ENCODE data around the gene GOLGA6A. TPM values are rescaled to one million over a fixed set of nuclear protein-coding genes. Genes with fewer than 3 reads are reported as not detected.

GOLGA6A gene
- total and polyA plus RNA-seq, 9 of the 15 experiments (the other 6 are each of a cell fraction or from before 2014, with no cell fraction given), result not detected

- TF ChIP-seq TRIM25 (IDR thresholded peaks at IDR 0.05; ENCODE audit: borderline replicate concordance), result no peak
- TF ChIP-seq ZSCAN32 (CRISPR knock-in tag; IDR thresholded peaks at IDR 0.05), result no peak
- TF ChIP-seq ZNF165 (CRISPR knock-in tag; IDR thresholded peaks at IDR 0.05; ENCODE audit: borderline replicate concordance), result no peak
- TF ChIP-seq POU5F1 (IDR thresholded peaks at IDR 0.05; ENCODE audit: borderline replicate concordance, low read depth, low read length, partially characterized antibody), result no peak
- no peak for TF ChIP-seq BHLHE40 (IDR thresholded peaks at IDR 0.05; ENCODE audit: low read length)
- TF ChIP-seq NFYB (IDR thresholded peaks at IDR 0.05; ENCODE audit: extremely low read depth, insufficient read length), result no peak
- no peak for TF ChIP-seq PHB2 (IDR thresholded peaks at IDR 0.05; ENCODE audit: low read depth)
- peak; percentile 95 for TF ChIP-seq STAG1 (CRISPR knock-in tag; IDR thresholded peaks at IDR 0.05; ENCODE audit: borderline replicate concordance)
- TF ChIP-seq ZNF23 (CRISPR knock-in tag; IDR thresholded peaks at IDR 0.05), result no peak
- TF ChIP-seq RB1 (IDR thresholded peaks at IDR 0.05; ENCODE audit: low read depth), result peak; percentile 84
- TF ChIP-seq ZNF354B (CRISPR knock-in tag; IDR thresholded peaks at IDR 0.05), result no peak
- TF ChIP-seq UBTF (IDR thresholded peaks at IDR 0.05; ENCODE audit: borderline replicate concordance in 1 of 2, low read depth in 2 of 2, low read length in 2 of 2), result no peak
- TF ChIP-seq SAFB2 (IDR thresholded peaks at IDR 0.05; ENCODE audit: borderline replicate concordance, low read depth, low read length, severe bottlenecking), result no peak
- TF ChIP-seq SREBF2 (CRISPR knock-in tag; IDR thresholded peaks at IDR 0.05), result no peak
- no peak for TF ChIP-seq IRF9 (tag; IDR thresholded peaks at IDR 0.05)
- TF ChIP-seq ZNF431 (CRISPR knock-in tag; IDR thresholded peaks at IDR 0.05), result no peak
- peak; percentile 64 for TF ChIP-seq KLF16 (IDR thresholded peaks at IDR 0.05)
- no peak for TF ChIP-seq KDM1A (IDR thresholded peaks at IDR 0.05)
- peak; percentile 43; the same call in 1 of the 2 replicates for TF ChIP-seq ARID2 (IDR thresholded peaks at IDR 0.05)
- TF ChIP-seq STAT5B (CRISPR knock-in tag; IDR thresholded peaks at IDR 0.05), result no peak
- TF ChIP-seq FOXP1 (CRISPR knock-in tag; IDR thresholded peaks at IDR 0.05), result no peak
- TF ChIP-seq, protein P1, sequence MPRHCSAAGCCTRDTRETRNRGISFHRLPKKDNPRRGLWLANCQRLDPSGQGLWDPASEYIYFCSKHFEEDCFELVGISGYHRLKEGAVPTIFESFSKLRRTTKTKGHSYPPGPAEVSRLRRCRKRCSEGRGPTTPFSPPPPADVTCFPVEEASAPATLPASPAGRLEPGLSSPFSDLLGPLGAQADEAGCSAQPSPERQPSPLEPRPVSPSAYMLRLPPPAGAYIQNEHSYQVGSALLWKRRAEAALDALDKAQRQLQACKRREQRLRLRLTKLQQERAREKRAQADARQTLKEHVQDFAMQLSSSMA (CRISPR knock-in tag; IDR thresholded peaks at IDR 0.05), result peak; percentile 33; the same call in 1 of the 2 replicates
- no peak for TF ChIP-seq CBX1 (IDR thresholded peaks at IDR 0.05; ENCODE audit: low read depth)
These were observed 45.1 kb upstream of the GOLGA6A start (continued) for GRCh38 chr15:74127255-74127953.

Data from K562 (cell line).